Stomach (tissue), 4 donors: ENCODE measurements around the gene ZNF597.

Experiments
- CTCF ChIP-seq, 7 experiments: fragments of 450-650 bp in 4 of 7; fragments of 200-600 bp in 3 of 7; sonication (generic) in 3 of 7; IDR thresholded peaks; one replicate each; pipeline ENCODE4 v1.5.1; 2016 to 2019; ENCODE audit warnings: antibody characterized with exemption in 7 of 7, control low read depth in 2 of 7, mild to moderate bottlenecking in 1 of 7
- POLR2AphosphoS5 ChIP-seq, 3 donors: sonication (generic); formaldehyde crosslinking; IDR thresholded peaks; one replicate each; pipeline ENCODE4 v1.6.1; 2016; ENCODE audit warnings: antibody characterized with exemption in 3 of 3

GRCh38 chr16:3388325-3388724 lies 55.0 kb downstream of the ZNF597 start:
- no peak for TF ChIP-seq CTCF (IDR thresholded peaks at IDR 0.05)
- no peak for TF ChIP-seq POLR2AphosphoS5 (IDR thresholded peaks at IDR 0.05)
